ENCODE results near the gene GPR39.

- no peak for TF ChIP-seq CTCF (IDR thresholded peaks at IDR 0.05)
- no peak for TF ChIP-seq POLR2A (IDR thresholded peaks at IDR 0.05)
Observed at GRCh38 chr2:132662732-132663131, 246.1 kb downstream of the GPR39 start.

All from vagina (tissue), 2 donors.